NCI-H2227 treated with DMSO at 0.1 percent for 48 hours (cell line): ENCODE measurements around the gene NPAS2.

Source experiments
- DNase-seq: peaks from one replicate; lab custom pipeline; 2025; lab: John Stamatoyannopoulos, UW

Gene NPAS2

DNA sequence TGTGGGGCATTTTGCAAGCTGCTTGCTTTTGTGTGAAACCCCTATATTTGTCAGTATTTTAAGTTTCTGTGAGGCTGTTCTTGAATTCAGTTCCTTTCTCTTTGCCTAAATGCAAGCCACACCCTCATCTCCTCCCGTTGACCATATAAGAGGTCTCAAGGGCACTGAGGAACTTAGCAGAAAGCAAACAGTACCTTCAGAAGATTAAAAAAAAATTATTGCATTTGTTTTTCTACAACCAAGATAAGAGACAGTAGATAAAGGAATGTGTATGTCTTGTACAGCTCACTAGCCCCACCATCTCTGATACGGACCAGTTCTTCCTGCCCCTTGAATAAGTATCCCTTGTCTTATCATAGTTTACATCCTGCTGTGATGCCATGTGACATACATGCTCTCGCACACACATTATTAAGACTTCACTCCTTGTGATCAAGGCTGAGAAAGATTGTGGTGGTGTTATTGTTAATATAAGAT lies 64.2 kb downstream of the NPAS2 start:
- no peak for DNase-seq

DNA sequence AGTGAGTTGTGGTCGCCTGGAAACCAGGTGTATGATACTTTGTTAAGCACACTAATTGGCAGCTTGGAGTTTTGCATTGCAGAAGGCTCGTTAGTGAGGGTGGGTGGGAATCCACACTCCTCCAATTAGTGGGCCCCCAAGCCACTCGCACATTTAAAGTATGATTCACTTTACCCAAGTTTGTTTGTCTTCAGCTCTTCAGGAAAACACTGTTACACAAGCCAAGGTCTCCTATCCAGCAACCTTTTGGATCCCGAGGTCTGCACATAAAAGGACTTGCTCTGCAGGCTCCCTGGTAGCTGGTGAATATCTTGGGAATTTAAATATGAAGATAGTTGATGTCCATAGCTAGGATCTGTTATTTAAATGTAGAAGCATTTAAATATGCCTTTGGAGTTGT lies 66.1 kb downstream of the NPAS2 start:
- DNase-seq, result no peak

DNA sequence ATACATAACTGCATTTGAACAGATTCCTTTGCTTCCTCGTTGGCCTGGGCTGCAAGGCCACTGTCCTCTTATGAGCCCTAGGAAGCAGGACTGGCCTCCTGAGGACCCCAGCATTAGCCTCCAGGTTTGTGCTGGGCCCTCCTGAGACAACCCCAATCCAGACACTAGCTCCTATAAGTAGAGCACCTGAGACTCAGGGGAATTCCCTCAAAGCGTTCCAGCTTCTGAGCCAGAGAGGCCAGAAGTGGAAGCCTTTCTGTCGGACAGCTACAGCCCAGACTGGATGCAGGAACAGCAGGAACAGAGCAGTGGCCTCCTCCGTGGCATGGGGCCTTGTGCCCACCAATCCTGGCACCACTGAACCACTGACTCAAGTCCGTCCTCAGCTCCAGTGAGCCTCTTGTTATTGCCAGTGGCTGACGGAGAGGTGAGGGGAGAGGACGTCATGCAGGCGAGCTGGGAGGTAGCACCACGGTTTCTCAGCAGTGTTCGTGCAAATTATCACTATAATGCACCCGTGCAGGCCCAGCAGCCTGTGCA lies 67.2 kb downstream of the NPAS2 start:
- DNase-seq, result no peak

DNA sequence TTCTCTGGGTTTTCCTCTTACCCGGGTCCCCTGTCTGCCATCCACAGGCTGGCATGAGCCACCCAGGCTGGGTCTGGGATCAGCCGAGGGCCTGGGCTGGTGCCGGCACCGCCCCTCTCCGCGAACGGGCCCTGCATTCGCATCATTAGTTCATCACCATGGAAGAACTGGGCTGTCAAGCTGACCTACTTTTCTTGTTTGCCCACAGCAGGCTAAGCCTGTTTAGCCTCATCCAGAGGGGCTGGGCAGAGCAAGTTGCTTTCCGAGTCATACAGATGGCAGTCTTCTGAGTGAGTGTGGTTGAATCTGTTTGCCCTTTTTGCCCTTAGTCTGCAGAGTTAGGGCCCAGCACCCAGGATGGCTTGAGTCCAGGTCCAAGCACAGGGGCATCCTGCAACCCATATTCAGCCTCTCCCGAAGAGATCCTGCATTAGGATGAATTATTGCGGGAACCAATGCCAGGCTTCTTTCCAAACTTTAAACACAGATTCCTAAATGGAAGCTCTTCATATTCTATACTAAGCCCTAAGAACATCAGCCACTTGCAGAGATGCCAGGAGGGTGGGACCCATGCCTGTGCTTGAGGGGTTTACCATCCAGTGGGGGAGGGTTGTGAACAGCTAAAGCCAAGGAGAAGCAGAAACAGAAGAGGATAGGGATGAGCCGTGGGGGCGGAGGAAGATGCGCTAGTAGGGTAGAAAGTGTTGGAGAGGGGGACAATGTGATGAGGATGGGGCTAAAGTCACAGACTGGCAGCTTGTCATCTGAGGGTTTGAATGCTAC lies 68.0 kb downstream of the NPAS2 start:
- no peak for DNase-seq

DNA sequence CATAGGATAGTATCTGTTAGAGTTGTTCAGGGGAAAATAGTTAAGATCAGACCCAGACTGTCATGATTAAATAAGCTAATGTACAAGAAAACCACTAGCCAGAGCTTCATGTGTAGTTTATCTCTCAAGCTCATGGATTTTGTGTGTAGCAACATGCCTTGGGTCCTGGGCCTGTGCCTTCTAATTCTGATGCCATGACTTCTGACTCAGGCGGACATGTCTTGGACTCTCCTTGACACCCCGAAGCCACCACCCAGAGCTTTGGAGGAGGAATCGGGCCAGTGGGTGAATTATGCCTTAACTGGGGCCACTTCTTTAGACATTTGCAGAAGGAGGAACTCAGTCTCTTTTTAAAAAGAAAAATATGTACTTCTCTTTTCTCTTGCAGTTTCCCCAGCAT lies 68.7 kb downstream of the NPAS2 start:
- DNase-seq, result no peak

DNA sequence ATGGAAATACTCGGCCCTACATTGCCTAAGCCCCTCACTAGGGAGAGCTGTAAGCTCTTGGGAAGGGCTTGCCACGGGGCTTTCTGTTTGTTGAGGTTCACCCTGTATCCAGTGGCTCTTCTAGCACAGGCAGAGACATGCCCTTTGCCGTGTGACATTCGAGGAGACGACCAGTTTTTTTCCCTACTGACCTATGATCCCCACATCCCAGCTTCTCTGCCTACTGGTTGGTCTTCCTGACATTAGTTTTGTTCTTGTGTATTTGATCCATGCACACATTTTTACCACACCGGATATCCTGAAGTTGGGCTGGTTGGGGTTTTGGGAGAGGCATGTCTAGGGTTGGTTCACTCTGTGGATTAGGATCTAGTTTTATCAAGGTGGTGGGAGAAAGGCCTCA lies 69.3 kb downstream of the NPAS2 start:
- DNase-seq, result no peak

DNA sequence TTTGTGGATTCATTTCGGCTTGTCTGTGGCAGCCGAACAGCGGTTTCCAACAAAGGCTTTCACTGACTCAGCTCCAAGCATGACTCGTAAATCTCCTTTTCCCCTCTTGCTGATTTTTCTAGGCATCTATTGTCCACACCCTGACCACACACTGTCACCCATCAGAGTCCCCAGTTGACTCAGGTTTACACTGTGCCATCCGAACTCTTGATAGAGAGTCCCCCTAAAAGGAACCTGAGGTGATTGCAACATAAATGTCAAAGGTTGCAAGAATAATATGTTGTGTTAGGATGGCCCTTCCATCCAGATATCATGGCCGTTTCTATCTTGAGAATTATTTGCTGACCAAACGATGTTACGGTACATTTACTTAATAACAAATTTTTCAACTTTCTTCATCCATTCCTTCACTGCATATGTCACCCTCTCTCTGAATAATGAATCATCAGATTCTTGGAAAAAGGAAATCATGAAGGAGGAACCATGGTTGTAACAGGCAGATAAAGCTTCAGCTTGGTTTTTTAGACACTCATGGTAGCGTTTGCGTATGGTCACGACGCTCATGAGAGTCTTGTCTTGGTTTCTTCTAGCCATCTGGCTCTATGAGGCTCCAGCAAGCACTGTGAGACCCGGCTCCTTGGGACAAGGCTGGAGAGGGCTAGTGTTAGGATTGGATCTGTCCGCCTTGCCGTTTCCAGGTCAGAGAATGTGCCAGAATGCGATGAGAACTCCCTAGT lies 72.1 kb downstream of the NPAS2 start:
- no peak for DNase-seq

DNA sequence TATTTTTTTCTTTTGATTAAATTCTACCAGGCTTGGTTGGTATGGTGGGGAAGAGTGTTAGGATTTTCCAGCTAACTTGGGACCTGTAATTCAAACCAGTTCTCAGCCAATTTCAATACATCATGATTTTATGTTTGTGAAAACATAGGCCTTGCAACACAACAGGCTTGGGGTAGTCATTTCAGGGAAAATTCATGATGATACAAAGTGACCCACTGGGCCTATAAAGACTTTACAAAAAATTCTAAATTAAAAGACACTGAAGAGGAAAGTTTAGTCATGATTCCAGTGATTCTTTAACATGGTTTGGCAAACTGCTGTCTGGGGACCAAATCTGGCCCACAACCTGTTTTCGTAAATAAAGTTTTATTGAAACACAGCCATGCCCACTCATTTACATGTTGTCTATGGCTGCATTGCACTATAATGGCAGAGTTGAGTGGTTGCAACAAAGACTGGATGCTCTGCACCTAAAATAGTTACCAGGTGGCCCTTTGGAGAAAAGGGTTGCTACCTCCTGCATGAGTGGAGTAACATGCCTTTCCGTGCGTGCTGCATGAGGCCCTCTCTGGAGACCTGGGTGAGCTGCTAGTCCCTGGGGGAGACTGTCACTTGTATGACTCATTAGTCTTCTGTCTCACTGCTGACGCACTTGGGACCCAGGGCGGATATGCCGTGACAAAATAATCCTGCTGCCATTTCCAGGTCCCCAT lies 73.6 kb downstream of the NPAS2 start:
- no peak for DNase-seq

DNA sequence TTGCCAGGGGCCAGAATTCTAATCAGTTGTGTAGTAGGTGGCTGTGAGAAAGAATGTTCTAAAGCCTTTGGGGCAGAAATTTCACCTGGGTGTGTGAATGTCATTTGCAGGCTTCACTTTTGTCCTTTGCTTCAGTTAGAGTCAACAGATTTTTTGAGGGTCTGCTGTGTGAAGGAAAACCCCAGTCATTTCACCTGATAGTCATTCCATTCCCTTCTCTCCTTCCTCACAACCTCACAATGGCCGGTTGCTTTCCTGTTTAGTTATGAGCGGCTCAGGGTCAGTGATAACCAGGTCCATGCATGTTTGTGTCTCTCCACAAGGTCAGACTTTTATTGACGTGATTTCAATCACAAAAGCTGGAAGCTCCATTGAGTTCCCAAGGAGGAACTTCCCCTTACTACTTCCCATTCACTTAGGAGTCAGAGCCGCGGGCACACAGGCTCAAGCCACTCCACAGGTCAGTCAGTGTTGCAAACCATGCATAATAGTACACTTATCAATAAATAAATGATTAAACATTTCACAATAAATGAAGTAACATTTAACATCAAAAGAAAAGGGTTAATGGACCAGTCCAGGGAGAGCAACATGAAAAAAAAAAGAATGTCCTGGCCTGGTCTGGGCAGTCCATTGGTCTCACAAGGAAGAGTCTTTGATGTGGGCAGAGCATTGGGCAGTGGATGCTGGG lies 74.3 kb downstream of the NPAS2 start:
- no peak for DNase-seq

DNA sequence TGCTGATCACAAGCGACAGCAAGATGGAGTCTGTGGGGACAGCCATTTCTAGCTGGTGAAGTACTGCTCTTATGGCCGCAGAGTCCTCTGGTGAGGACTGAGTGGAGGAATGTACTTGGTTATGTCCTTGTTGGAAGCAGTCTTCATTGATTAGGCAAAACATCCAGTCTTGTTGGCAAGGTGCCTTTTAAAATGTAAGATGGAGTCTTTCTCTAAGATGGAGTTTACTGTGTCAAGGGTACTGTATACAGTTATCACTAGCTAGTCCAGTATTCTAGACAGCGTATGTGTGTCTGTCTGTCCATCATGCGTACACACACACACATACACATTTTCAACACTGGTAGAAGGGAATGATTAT lies 74.8 kb downstream of the NPAS2 start:
- no peak for DNase-seq

DNA sequence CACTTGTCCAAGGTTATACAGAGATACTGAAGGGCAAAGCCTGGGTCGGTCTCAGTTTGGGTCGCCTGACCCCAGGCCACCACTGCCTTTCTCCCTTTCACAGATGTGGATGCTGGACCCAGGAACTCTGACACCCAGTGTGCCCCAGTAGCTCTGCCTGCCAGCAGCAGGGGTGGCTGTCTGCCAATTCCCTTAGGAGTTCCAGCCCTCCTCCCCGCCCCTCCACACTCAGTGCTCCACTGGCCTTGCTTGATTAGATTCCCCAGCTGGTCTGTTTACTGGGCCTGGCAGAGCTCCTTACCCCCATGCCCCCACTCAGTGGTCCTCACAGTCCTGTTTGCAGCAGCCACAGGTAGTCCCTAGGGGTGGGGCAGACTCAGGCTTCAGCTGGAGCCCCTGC lies 75.5 kb downstream of the NPAS2 start:
- no peak for DNase-seq

DNA sequence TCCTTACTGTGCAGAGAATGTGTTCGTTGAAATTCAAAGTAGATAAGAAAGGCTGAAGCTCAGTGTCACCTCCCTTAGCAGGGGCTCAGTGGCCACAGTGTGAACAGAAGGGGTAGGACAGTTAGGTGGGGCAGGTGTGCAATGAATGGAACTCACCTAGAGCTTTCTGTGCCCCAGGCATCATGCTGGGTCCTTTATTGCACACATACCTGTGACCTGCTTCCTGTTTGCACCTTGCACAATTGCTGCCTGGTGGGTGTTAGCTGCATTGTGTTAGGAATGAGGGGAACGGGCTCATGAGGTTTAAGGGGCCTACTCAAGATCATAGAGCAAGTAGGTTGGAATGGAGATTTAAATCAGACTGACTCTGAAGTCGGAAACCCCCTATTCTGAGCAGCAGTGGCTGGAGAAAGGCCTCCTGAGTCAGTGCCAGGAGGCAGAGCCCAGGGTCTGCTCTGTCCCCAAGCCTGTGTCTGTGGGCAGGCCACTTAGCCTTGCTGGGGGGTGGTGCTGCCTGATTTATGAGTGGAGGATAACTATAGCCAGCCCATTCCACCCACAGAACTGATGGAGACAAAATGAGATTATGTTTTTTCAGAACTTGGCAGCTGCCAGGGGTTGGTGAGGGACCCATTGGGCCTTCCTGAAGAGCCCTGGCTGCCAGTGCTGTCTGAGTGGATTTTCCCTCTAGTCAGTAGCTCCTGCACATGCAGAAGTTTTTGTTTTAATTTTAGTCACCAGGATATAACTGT lies 76.2 kb downstream of the NPAS2 start:
- no peak for DNase-seq

DNA sequence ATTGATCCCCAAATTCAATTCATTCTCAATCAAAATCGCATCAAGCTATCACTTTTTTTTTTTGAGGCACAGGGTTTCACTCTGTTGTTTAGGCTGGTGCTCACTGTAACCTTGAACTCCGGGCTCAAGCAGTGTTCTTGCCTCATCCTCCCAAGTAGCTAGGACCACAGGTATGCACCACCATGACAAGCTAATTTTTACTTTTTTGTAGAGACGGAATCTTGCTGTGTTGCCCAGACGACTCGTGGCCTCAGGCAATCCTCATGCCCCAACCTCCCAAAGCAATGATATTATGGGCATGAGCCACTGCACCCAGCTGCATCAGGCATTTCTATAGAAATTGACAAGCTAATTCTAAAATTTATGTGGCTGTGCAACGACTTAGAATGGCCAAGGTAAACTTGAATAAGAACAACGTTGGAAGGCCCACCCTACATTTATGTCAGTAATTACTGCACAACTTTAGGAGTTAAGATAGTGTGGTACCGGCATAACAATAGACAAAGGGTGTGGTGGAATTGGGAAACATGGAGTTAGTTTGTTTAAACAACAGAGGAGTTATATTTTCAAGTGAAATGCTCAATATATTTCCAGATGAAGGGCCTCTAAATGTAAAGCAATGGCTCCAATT lies 78.2 kb downstream of the NPAS2 start:
- DNase-seq, result no peak

DNA sequence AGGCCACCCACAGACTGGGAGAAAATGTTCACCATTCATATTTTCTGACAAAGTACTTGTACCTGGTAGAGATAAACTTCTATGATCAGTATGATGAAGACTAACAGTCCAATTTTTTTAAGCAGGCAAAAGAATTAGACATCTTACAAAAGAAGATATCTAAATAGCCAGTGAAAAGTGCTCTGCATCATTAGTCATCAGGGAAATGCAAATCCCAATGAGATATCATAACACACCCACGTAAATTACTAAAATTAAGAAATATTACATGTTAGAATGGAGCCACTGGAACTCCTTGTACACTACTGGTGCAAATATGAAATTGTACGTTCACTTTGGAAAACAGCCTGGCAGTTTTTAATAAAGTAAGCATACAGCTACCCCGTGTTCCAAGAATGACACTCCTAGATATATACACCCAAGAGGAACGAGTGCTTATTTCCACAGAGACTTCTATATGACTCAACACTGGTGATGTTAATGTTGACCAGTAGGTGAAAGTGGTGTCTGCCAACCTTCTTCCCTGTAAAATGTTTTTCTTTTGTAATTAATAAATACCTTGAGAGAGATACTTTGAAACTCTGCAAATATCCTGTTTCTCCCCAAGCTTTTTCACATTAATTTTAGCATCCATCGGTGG lies 80.3 kb downstream of the NPAS2 start:
- no peak for DNase-seq

DNA sequence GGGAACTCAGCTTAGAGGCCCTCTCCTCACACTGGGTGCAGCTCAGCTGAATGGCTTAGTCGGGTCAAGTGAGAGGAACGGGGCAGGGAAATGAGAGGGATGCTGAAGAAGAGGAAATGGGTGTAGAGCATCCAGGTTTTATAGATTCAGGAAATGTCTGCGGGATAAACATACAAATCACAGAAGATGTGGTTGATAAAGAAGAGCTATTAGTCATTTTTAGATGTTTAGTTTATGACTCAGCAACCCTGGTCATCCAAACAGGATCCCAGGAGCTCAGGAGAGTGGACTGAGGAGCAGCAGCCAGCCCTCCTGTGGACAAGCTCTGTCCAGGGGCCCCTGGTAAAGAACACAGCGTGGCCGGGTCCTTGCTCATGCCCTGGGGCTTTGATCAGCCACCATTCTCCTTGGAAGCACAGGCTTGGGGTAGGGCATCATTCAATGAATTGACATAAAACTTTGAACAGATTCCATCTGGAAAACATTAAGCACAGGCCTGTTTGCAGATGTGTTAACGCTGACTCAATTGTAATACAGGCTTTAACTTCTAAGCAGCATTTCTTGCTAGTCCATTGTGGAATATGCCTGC lies 83.0 kb downstream of the NPAS2 start:
- no peak for DNase-seq

DNA sequence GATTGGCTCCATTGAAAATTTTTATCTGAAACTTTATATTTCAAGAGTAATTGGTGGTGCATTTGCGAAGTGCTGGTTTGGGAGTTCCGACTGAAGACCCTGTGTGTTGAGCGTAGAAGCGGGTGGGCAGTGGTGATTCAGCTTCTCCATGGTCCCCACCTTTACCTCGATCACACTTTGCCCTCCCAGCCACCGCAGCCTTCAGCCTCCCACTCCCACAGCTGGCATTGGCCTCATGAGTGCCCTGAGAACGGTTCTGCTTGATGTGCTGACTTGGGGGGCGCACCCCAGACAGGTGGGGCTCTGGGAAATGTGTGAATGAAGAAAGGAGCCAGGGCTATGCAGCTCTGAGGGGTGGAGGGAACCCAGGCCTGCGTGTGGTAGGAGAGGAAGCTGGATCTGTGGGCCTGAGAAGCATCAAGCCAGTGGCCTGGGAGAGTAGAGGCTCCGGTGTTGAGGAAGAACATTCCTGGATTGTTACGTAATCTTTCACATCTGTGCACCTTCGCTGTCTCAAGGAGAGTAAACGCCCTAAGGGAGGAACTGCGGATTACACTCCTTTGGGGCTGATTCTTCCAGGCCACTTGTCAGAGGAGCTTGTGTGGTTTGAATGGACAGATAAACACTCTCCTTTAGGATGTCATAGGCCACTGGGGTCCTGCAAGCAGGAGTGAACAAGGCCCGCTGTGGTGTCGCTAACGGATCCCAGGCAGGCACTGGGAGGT lies 83.8 kb downstream of the NPAS2 start:
- no peak for DNase-seq

DNA sequence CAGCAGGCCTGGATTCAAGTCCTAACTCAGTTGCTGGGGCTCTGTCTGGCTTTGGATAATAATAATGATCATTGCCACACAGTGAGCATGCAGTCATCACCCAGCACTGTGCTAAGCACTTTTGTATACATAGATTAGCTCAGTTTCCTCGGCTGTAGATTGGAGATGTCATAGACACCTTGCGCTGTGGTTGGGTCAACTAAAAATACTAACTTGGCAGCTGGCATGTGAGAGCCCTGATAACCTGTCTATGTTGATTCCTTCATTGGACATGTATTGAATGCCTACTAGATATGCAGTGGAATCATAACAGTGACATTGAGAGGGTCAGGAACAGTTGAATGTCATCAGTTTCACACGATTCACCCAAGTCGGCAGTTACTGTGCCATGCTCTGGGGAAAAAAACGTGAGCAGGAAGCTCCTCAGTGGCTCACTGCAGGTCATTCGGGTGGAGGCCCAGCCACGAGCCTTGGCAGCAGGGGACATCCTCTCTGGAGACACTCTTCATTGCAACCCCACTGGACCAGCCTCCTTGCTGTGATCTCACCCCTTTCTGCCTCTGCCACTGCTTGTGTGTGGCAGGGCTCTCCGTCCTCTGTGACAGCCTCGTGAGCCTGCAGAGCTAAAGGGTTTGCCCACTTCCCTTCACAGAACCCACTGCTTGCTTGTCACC lies 85.3 kb downstream of the NPAS2 start:
- DNase-seq, result no peak

DNA sequence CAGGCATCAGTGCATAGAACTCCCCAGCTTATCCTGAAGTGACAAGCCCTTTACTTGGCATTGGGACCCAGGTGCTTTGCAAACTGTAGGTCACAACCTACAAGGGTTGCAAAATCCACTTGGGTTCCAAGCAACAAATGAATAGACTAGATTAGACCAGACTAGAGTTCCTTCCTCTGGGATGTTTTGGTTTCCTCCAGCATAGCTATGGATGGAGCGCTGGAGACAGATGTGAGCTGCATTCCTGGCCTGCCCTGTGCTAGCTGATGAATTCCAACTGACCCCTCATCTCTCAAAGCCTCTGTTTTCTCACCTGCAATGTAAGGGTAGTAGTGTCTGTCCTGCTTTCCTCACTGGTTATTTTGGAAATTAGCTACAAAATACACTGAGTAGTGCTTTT lies 86.2 kb downstream of the NPAS2 start:
- DNase-seq, result no peak

DNA sequence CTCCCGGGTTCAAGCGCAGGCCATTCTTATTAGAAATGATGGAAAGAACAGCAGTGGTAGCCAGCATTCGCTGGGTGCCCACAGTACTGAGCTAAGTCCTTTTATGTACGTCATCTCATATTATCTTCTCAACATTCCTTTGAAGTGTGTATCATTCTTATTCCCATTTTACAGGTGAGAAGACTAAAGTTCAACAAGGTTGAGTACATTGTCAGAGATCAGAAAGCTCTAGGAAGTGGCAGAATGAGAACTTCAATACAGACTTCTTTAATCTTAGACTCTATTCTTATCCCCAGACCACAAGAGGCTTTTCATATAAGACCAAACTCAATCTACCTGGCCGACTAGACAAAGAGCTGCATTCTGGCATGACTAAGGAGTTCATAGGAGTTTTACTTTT lies 86.7 kb downstream of the NPAS2 start:
- no peak for DNase-seq
